Measurements from ENCODE around the gene FUT2.
"Not testable (repeated sequence)": the region's sequence is repeated elsewhere in the genome, so short reads cannot be mapped to it uniquely, and the experiment has no call there.

Gene FUT2

GRCh38 chr19:48695743-48696352 is at the start of gene FUT2:
FUT2 (plus strand) TSS chr19:48695971; CDS start chr19:48702957, 6,986 bp downstream.
- H3K27ac ChIP-seq (ENCODE audit: low read depth, low read length) = no peak within 1 kb of the TSS
- H3K4me3 ChIP-seq (ENCODE audit: low read length) = peak within 1 kb of the TSS; percentile 73
- no peaks in the 10 kb centered on the region for H3K4me1 ChIP-seq (ENCODE audit: control insufficient read depth, insufficient read depth, low read length)
- H3K9ac ChIP-seq (ENCODE audit: low read length) = peak within 1 kb of the TSS; percentile 68
- H3K36me3 ChIP-seq (ENCODE audit: control insufficient read depth, insufficient read depth, low read length) = no peaks in the 10 kb centered on the region
- H3K27me3 ChIP-seq (ENCODE audit: control insufficient read depth, insufficient read depth, low read length) = peaks cover 11% of the 10 kb centered on the region

GRCh38 chr19:48646001-48646721 is 49.6 kb upstream of the FUT2 start, which contains the start of gene CA11:
CA11 (minus strand) TSS chr19:48646187; CDS start chr19:48645632, 555 bp downstream.
- Histone ChIP-seq H3K27ac (ENCODE audit: low read depth, low read length) (peak within 1 kb of the TSS; percentile 86), H3K4me1 (ENCODE audit: control insufficient read depth, insufficient read depth, low read length) (peaks cover 10% of the 10 kb centered on the region)

GRCh38 chr19:48646722-48647216 is 49.0 kb upstream of the FUT2 start:
- Histone ChIP-seq H3K4me1 (ENCODE audit: control insufficient read depth, insufficient read depth, low read length) (peaks cover 10% of the 10 kb centered on the region), H3K27me3 (ENCODE audit: control insufficient read depth, insufficient read depth, low read length) (no peaks in the 10 kb centered on the region), H3K27ac (ENCODE audit: low read depth, low read length) (peak overlapping the region; percentile 86), H3K4me3 (ENCODE audit: low read length) (peak overlapping the region; percentile 45), H3K9ac (ENCODE audit: low read length) (no peak overlapping the region), H3K36me3 (ENCODE audit: control insufficient read depth, insufficient read depth, low read length) (no peaks in the 10 kb centered on the region)

More at GRCh38 chr19:48646001-48646721, 49.6 kb upstream of the FUT2 start, which contains the start of gene CA11:
- no peak within 1 kb of the TSS for H3K9ac ChIP-seq (ENCODE audit: low read length)
- no peaks in the 10 kb centered on the region for H3K27me3 ChIP-seq (ENCODE audit: control insufficient read depth, insufficient read depth, low read length)
- no peaks in the 10 kb centered on the region for H3K36me3 ChIP-seq (ENCODE audit: control insufficient read depth, insufficient read depth, low read length)
- peak within 1 kb of the TSS; percentile 76 for H3K4me3 ChIP-seq (ENCODE audit: low read length)

GRCh38 chr19:48648134-48648533 is 47.6 kb upstream of the FUT2 start:
- no peak overlapping the region for H3K27ac ChIP-seq (ENCODE audit: low read depth, low read length)
- H3K4me3 ChIP-seq (ENCODE audit: low read length) = no peak overlapping the region
- no peak overlapping the region for H3K9ac ChIP-seq (ENCODE audit: low read length)
- no peaks in the 10 kb centered on the region for H3K36me3 ChIP-seq (ENCODE audit: control insufficient read depth, insufficient read depth, low read length)
- H3K4me1 ChIP-seq (ENCODE audit: control insufficient read depth, insufficient read depth, low read length) = peaks cover 10% of the 10 kb centered on the region
- H3K27me3 ChIP-seq (ENCODE audit: control insufficient read depth, insufficient read depth, low read length) = no peaks in the 10 kb centered on the region

- no peaks in the 10 kb centered on the region for H3K4me1 ChIP-seq (ENCODE audit: control insufficient read depth, insufficient read depth, low read length)
- no peak overlapping the region for H3K9ac ChIP-seq (ENCODE audit: low read length)
- no peaks in the 10 kb centered on the region for H3K27me3 ChIP-seq (ENCODE audit: control insufficient read depth, insufficient read depth, low read length)
- H3K36me3 ChIP-seq (ENCODE audit: control insufficient read depth, insufficient read depth, low read length) = no peaks in the 10 kb centered on the region
- H3K4me3 ChIP-seq (ENCODE audit: low read length) = no peak overlapping the region
- H3K27ac ChIP-seq (ENCODE audit: low read depth, low read length) = no peak overlapping the region
Observed at GRCh38 chr19:48650974-48651682, 44.6 kb upstream of the FUT2 start.

GRCh38 chr19:48651683-48652048 is 44.1 kb upstream of the FUT2 start:
- H3K9ac ChIP-seq (ENCODE audit: low read length) = no peak overlapping the region
- no peaks in the 10 kb centered on the region for H3K27me3 ChIP-seq (ENCODE audit: control insufficient read depth, insufficient read depth, low read length)
- no peaks in the 10 kb centered on the region for H3K4me1 ChIP-seq (ENCODE audit: control insufficient read depth, insufficient read depth, low read length)
- H3K4me3 ChIP-seq (ENCODE audit: low read length) = no peak overlapping the region
- H3K36me3 ChIP-seq (ENCODE audit: control insufficient read depth, insufficient read depth, low read length) = no peaks in the 10 kb centered on the region
- H3K27ac ChIP-seq (ENCODE audit: low read depth, low read length) = no peak overlapping the region

GRCh38 chr19:48654299-48655059 is 41.3 kb upstream of the FUT2 start:
- Histone ChIP-seq H3K9ac (ENCODE audit: low read length) (no peak overlapping the region), H3K4me1 (ENCODE audit: control insufficient read depth, insufficient read depth, low read length) (no peaks in the 10 kb centered on the region), H3K36me3 (ENCODE audit: control insufficient read depth, insufficient read depth, low read length) (no peaks in the 10 kb centered on the region), H3K27me3 (ENCODE audit: control insufficient read depth, insufficient read depth, low read length) (no peaks in the 10 kb centered on the region), H3K4me3 (ENCODE audit: low read length) (no peak overlapping the region), H3K27ac (ENCODE audit: low read depth, low read length) (no peak overlapping the region)

- Histone ChIP-seq H3K36me3 (ENCODE audit: control insufficient read depth, insufficient read depth, low read length) (no peaks in the 10 kb centered on the region), H3K9ac (ENCODE audit: low read length) (no peak overlapping the region), H3K4me1 (ENCODE audit: control insufficient read depth, insufficient read depth, low read length) (peaks cover 5% of the 10 kb centered on the region), H3K4me3 (ENCODE audit: low read length) (no peak overlapping the region), H3K27ac (ENCODE audit: low read depth, low read length) (no peak overlapping the region), H3K27me3 (ENCODE audit: control insufficient read depth, insufficient read depth, low read length) (no peaks in the 10 kb centered on the region)
Observed at GRCh38 chr19:48656840-48657474, 38.8 kb upstream of the FUT2 start.

- H3K36me3 ChIP-seq (ENCODE audit: control insufficient read depth, insufficient read depth, low read length); H3K4me3 ChIP-seq (ENCODE audit: low read length); H3K4me1 ChIP-seq (ENCODE audit: control insufficient read depth, insufficient read depth, low read length); H3K27ac ChIP-seq (ENCODE audit: low read depth, low read length); H3K9ac ChIP-seq (ENCODE audit: low read length); H3K27me3 ChIP-seq (ENCODE audit: control insufficient read depth, insufficient read depth, low read length): not testable (repeated sequence)
Observed at GRCh38 chr19:48657828-48658227, 37.9 kb upstream of the FUT2 start.

GRCh38 chr19:48658483-48658882 is 37.3 kb upstream of the FUT2 start:
- H3K27ac ChIP-seq (ENCODE audit: low read depth, low read length) = no peak overlapping the region
- peaks cover 5% of the 10 kb centered on the region for H3K4me1 ChIP-seq (ENCODE audit: control insufficient read depth, insufficient read depth, low read length)
- no peaks in the 10 kb centered on the region for H3K27me3 ChIP-seq (ENCODE audit: control insufficient read depth, insufficient read depth, low read length)
- H3K9ac ChIP-seq (ENCODE audit: low read length) = no peak overlapping the region
- H3K36me3 ChIP-seq (ENCODE audit: control insufficient read depth, insufficient read depth, low read length) = no peaks in the 10 kb centered on the region
- no peak overlapping the region for H3K4me3 ChIP-seq (ENCODE audit: low read length)

- H3K27ac ChIP-seq (ENCODE audit: low read depth, low read length) = no peak overlapping the region
- peaks cover 5% of the 10 kb centered on the region for H3K4me1 ChIP-seq (ENCODE audit: control insufficient read depth, insufficient read depth, low read length)
- H3K9ac ChIP-seq (ENCODE audit: low read length) = no peak overlapping the region
- no peaks in the 10 kb centered on the region for H3K27me3 ChIP-seq (ENCODE audit: control insufficient read depth, insufficient read depth, low read length)
- no peaks in the 10 kb centered on the region for H3K36me3 ChIP-seq (ENCODE audit: control insufficient read depth, insufficient read depth, low read length)
- no peak overlapping the region for H3K4me3 ChIP-seq (ENCODE audit: low read length)
Observed at GRCh38 chr19:48659768-48660167, 36.0 kb upstream of the FUT2 start.
